NT2/D1 (cell line): ENCODE measurements around the gene LPP.

ENCODE experiments used
- SUZ12 ChIP-seq: IDR thresholded peaks from 2 replicates; pipeline ENCODE4 v1.6.1; 2011; ENCODE audit not compliant: insufficient read length, insufficient read depth; ENCODE audit errors: extremely low read depth
- YY1 ChIP-seq: IDR thresholded peaks from 2 replicates; pipeline ENCODE4 v1.6.1; 2011; ENCODE audit not compliant: insufficient read length, insufficient read depth
- ZNF274 ChIP-seq: IDR thresholded peaks from 2 replicates; pipeline ENCODE4 v1.6.1; 2011; ENCODE audit warnings: mild to moderate bottlenecking, low read depth, low read length

DNA sequence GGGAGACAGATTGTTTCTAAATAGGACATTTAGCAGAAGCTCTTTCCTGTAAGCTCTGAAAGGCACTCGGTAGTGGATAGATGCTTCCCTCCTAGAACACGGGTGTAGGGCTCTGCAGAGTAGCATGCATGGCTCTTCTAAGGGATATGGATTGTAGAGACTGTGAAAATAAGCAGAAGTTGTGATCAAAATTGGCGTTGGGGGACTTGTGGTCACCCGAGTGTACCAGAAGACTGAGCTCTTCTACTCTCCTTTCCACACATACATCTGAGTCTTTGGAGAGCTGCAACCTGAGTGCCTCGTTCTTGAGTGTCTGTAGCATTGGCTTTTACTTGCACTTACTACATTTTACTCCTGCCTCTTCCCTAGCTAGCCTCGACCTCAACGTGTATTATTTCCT, 197.7 kb downstream of the LPP start:
- TF ChIP-seq YY1 (no peak), ZNF274 (no peak), SUZ12 (no peak)
